HEK293 (cell line): Measurements from ENCODE around the gene SH2D7.

Source experiments
- CTCF ChIA-PET: fragments of 350-600 bp; formaldehyde crosslinking; extraction: SDS; loops from one replicate; lab custom pipeline; 2021; ENCODE audit warnings: antibody characterized with exemption; lab: Yijun Ruan, JAX
- POLR2A ChIA-PET: fragments of 300-600 bp; formaldehyde crosslinking; extraction: SDS; loops from one replicate; lab custom pipeline; 2020; ENCODE audit warnings: antibody characterized with exemption, inconsistent platforms; lab: Yijun Ruan, JAX
- H3K27ac ChIP-seq: fragments of 200-500 bp; sonication (Bioruptor generic); 2 replicates; pipeline ENCODE4 v1.5.1; 2014; ENCODE audit warnings: low read depth, low read length, control low read depth, inconsistent platforms; ENCODE audit errors: extremely low read depth
- H3K36me3 ChIP-seq, 2 experiments: fragments of 200-500 bp in 1 of 2; sonication (Bioruptor generic) in 1 of 2; 1 replicate in 1 of 2; 2 replicates in 1 of 2; pipeline ENCODE4 v1.5.1; 2014 to 2017; ENCODE audit warnings: inconsistent platforms in 2 of 2, low read length in 2 of 2; ENCODE audit not compliant: control insufficient read depth in 2 of 2, insufficient read depth in 1 of 2
- H3K4me1 ChIP-seq: fragments of 200-500 bp; sonication (Bioruptor generic); 2 replicates; pipeline ENCODE4 v1.5.1; 2014; ENCODE audit warnings: mild to moderate bottlenecking, low read length, inconsistent platforms; ENCODE audit not compliant: control insufficient read depth, insufficient read depth
- H3K4me3 ChIP-seq: 2 replicates; pipeline ENCODE4 v1.5.1; 2011; ENCODE audit warnings: low read depth, mild to moderate bottlenecking, control low read depth, low read length, moderate library complexity
- H3K9me3 ChIP-seq: fragments of 200-500 bp; sonication (Bioruptor generic); 2 replicates; pipeline ENCODE4 v1.5.1; 2014; ENCODE audit warnings: low read depth, low read length, inconsistent platforms; ENCODE audit not compliant: control insufficient read depth, insufficient read depth
- ATF2 ChIP-seq: fragments of 450-650 bp; formaldehyde crosslinking; IDR thresholded peaks from 2 replicates; pipeline ENCODE4 v1.5.1; 2016; ENCODE audit warnings: missing biosample characterization, missing genetic modification characterization, low read depth
- CTCF ChIP-seq: fragments of 450-650 bp; formaldehyde crosslinking; IDR thresholded peaks from 2 replicates; pipeline ENCODE4 v1.5.1; 2016; ENCODE audit warnings: missing biosample characterization, missing genetic modification characterization
- GLIS2 ChIP-seq: fragments of 450-650 bp; formaldehyde crosslinking; IDR thresholded peaks from 2 replicates; pipeline ENCODE4 v1.5.1; 2016; ENCODE audit warnings: missing biosample characterization, missing genetic modification characterization
- HOXA7 ChIP-seq: sonication (generic); formaldehyde crosslinking; IDR thresholded peaks from 2 replicates; pipeline ENCODE4 v1.8.1; 2022; ENCODE audit warnings: missing genetic modification reagents, borderline replicate concordance
- PRDM10 ChIP-seq: fragments of 450-650 bp; formaldehyde crosslinking; IDR thresholded peaks from 2 replicates; pipeline ENCODE4 v1.5.1; 2016; ENCODE audit warnings: missing biosample characterization, missing genetic modification characterization
- REPIN1 ChIP-seq: fragments of 450-650 bp; formaldehyde crosslinking; IDR thresholded peaks from 2 replicates; pipeline ENCODE4 v1.5.1; 2017; ENCODE audit warnings: missing biosample characterization, missing genetic modification characterization, low read depth
- TRIM28 ChIP-seq: IDR thresholded peaks from 2 replicates; pipeline ENCODE4 v1.6.1; 2011; ENCODE audit warnings: low read length, control low read depth, borderline replicate concordance
- TSHZ1 ChIP-seq: fragments of 450-650 bp; formaldehyde crosslinking; IDR thresholded peaks from 2 replicates; pipeline ENCODE4 v1.5.1; 2016; ENCODE audit warnings: missing biosample characterization, missing genetic modification characterization, borderline replicate concordance
- YY2 ChIP-seq: fragments of 450-650 bp; formaldehyde crosslinking; IDR thresholded peaks from 2 replicates; pipeline ENCODE4 v1.5.1; 2016; ENCODE audit warnings: missing biosample characterization, missing genetic modification characterization
- ZBTB21 ChIP-seq: fragments of 450-650 bp; formaldehyde crosslinking; IDR thresholded peaks from 2 replicates; pipeline ENCODE4 v1.5.1; 2017; ENCODE audit warnings: missing biosample characterization, missing genetic modification characterization
- ZFHX2 ChIP-seq: fragments of 450-650 bp; formaldehyde crosslinking; conservative IDR thresholded peaks from 2 replicates; pipeline ENCODE4 v1.5.1; 2016; ENCODE audit warnings: missing biosample characterization, missing genetic modification characterization
- ZFP69B ChIP-seq: fragments of 450-650 bp; formaldehyde crosslinking; IDR thresholded peaks from 2 replicates; pipeline ENCODE4 v1.5.1; 2016; ENCODE audit warnings: missing biosample characterization, missing genetic modification characterization
- ZIC2 ChIP-seq: fragments of 450-650 bp; formaldehyde crosslinking; IDR thresholded peaks from 2 replicates; pipeline ENCODE4 v1.5.1; 2016; ENCODE audit warnings: missing biosample characterization, missing genetic modification characterization
- ZNF175 ChIP-seq: fragments of 450-650 bp; formaldehyde crosslinking; IDR thresholded peaks from 2 replicates; pipeline ENCODE4 v1.5.1; 2016; ENCODE audit warnings: missing biosample characterization, missing genetic modification characterization
- ZNF214 ChIP-seq: fragments of 450-650 bp; formaldehyde crosslinking; IDR thresholded peaks from 2 replicates; pipeline ENCODE4 v1.5.1; 2017; ENCODE audit warnings: missing biosample characterization, mild to moderate bottlenecking, missing genetic modification characterization, borderline replicate concordance
- ZNF292 ChIP-seq: fragments of 450-650 bp; formaldehyde crosslinking; IDR thresholded peaks from 2 replicates; pipeline ENCODE4 v1.5.1; 2016; ENCODE audit warnings: low read depth, missing biosample characterization, missing genetic modification characterization, borderline replicate concordance
- ZNF311 ChIP-seq: fragments of 450-650 bp; formaldehyde crosslinking; IDR thresholded peaks from 2 replicates; pipeline ENCODE4 v1.5.1; 2017; ENCODE audit warnings: missing biosample characterization, missing genetic modification characterization, borderline replicate concordance
- ZNF324 ChIP-seq: fragments of 450-650 bp; formaldehyde crosslinking; IDR thresholded peaks from 2 replicates; pipeline ENCODE4 v1.5.1; 2016; ENCODE audit warnings: missing biosample characterization, missing genetic modification characterization
- ZNF350 ChIP-seq: fragments of 450-650 bp; formaldehyde crosslinking; IDR thresholded peaks from 2 replicates; pipeline ENCODE4 v1.5.0; 2017; ENCODE audit warnings: missing biosample characterization, mild to moderate bottlenecking, missing genetic modification characterization
- ZNF416 ChIP-seq: fragments of 450-650 bp; formaldehyde crosslinking; IDR thresholded peaks from 2 replicates; pipeline ENCODE4 v1.5.1; 2016; ENCODE audit warnings: missing biosample characterization, missing genetic modification characterization
- ZNF555 ChIP-seq: fragments of 450-650 bp; formaldehyde crosslinking; conservative IDR thresholded peaks from 2 replicates; pipeline ENCODE4 v1.5.1; 2017; ENCODE audit warnings: missing biosample characterization, mild to moderate bottlenecking, missing genetic modification characterization, inconsistent platforms
- ZNF561 ChIP-seq: fragments of 450-650 bp; IDR thresholded peaks from 2 replicates; pipeline ENCODE4 v1.5.1; 2018; ENCODE audit warnings: missing biosample characterization, missing genetic modification characterization, borderline replicate concordance
- ZNF626 ChIP-seq: fragments of 450-650 bp; sonication (Bioruptor Pico); formaldehyde crosslinking; IDR thresholded peaks from 2 replicates; pipeline ENCODE4 v1.5.1; 2018; ENCODE audit warnings: missing biosample characterization, missing genetic modification characterization, inconsistent platforms
- ZNF654 ChIP-seq: fragments of 450-650 bp; formaldehyde crosslinking; IDR thresholded peaks from 2 replicates; pipeline ENCODE4 v1.5.1; 2016; ENCODE audit warnings: low read depth, missing biosample characterization, missing genetic modification characterization
- ZNF701 ChIP-seq: fragments of 450-650 bp; formaldehyde crosslinking; IDR thresholded peaks from 2 replicates; pipeline ENCODE4 v1.5.1; 2016; ENCODE audit warnings: missing biosample characterization, missing genetic modification characterization
- ZNF707 ChIP-seq: fragments of 450-650 bp; formaldehyde crosslinking; IDR thresholded peaks from 2 replicates; pipeline ENCODE4 v1.5.1; 2016; ENCODE audit warnings: missing biosample characterization, missing genetic modification characterization
- ZNF76 ChIP-seq: fragments of 450-650 bp; formaldehyde crosslinking; IDR thresholded peaks from 2 replicates; pipeline ENCODE4; 2016; ENCODE audit warnings: low read depth, missing biosample characterization, missing genetic modification characterization, borderline replicate concordance

SH2D7 gene

GRCh38 chr15:78077053-78077870, 15.1 kb upstream of the SH2D7 start, which contains the start of gene TBC1D2B:
Gene TBC1D2B (minus strand): TSS chr15:78077711. CDS start chr15:78077652, 59 bp downstream.
- H3K4me3 ChIP-seq: peak within 1 kb of the TSS; percentile 88
- CTCF ChIA-PET: interaction anchor here (0.6 to 2.1 kb wide), 7 partner anchors 14 to 118 kb away, joined by 3 to 6 read pairs (median 3); no protein-coding TSS in a partner anchor
- POLR2A ChIA-PET: interaction anchor here (1.0 kb wide), 1 partner anchor 15 kb away, joined by 3 read pairs; no protein-coding TSS in a partner anchor
- H3K9me3 ChIP-seq: no peaks in the 10 kb centered on the region
- H3K36me3 ChIP-seq: peaks cover 0 to 4% of the 10 kb centered on the region in 2 experiments; a peak in 1 of 3 replicates
- peaks cover 17% of the 10 kb centered on the region for H3K4me1 ChIP-seq
- peak within 1 kb of the TSS; percentile 88 for H3K27ac ChIP-seq
- TF ChIP-seq ZNF214 (tag by site-specific recombination) (no peak), ATF2 (tag by site-specific recombination) (no peak), ZNF292 (no peak), ZNF416 (tag by site-specific recombination) (no peak), ZNF324 (no peak), ZNF555 (tag by site-specific recombination) (no peak), ZNF311 (tag by site-specific recombination) (no peak), HOXA7 (CRISPR knock-in tag) (no peak), ZBTB21 (tag by site-specific recombination) (no peak), ZNF701 (tag by site-specific recombination) (no peak), ZIC2 (tag by site-specific recombination) (no peak), ZNF561 (tag by site-specific recombination) (no peak), ZFP69B (tag by site-specific recombination) (peak; percentile 57), ZNF654 (tag by site-specific recombination) (no peak), REPIN1 (tag by site-specific recombination) (no peak), ZNF175 (tag by site-specific recombination) (no peak), GLIS2 (tag by site-specific recombination) (peak; percentile 68; the same call in 1 of the 2 replicates), PRDM10 (tag by site-specific recombination) (peak; percentile 91), TRIM28 (no peak), ZNF626 (tag by site-specific recombination) (no peak), TSHZ1 (no peak), ZNF707 (tag by site-specific recombination) (no peak), ZNF350 (tag by site-specific recombination) (no peak), ZFHX2 (tag by site-specific recombination) (peak; percentile 99), CTCF (tag by site-specific recombination) (peak; percentile 48), YY2 (no peak), ZNF76 (tag by site-specific recombination) (peak; percentile 74)
